Heart left ventricle (tissue), 13 donors: Measurements from ENCODE around the gene COBL.

ENCODE experiments used
- POLR2A ChIP-seq, 2 donors: fragments of 450-650 bp; IDR thresholded peaks; one replicate each; pipeline ENCODE4 v1.6.1; 2017; ENCODE audit warnings: antibody characterized with exemption in 2 of 2, mild to moderate bottlenecking in 2 of 2, moderate library complexity in 2 of 2
- TF ChIP-seq, protein P1 (sequence below), 12 donors: fragments of 200-600 bp; sonication (generic) in 4 of 12; IDR thresholded peaks; one replicate each; pipeline versions ENCODE4 v1.5.0 to v1.8.0; 2018 to 2022; ENCODE audit warnings: antibody characterized with exemption in 12 of 12, mild to moderate bottlenecking in 5 of 12
- donor health status: ischemic (EF 13 %, LVEDD 7.1; RV severe dilation, severe dysfunction).
- donor health status: DM: no; HTN: yes; CAD: no.
- donor health status: DM: no; HTN: no; CAD: no.
- donor health status: ischemic (EF 25% LVEDD 6.9; RV normal size, moderate dysfunction).
- donor health status: ischemic (EF 25% LVEDD 5.7; RV mildly dilated, moderate dysfunction).
- donor health status: ischemic (EF 35%, LVEDD 5.7; RV mildly dilated, moderate dysfunction).
- donor health status: nonischemic (EF 11% LVEDD 7.7; RV severe dilation, severe dysfunction).
- donor health status: DM: yes; HTN: yes; CAD: no.
- donor health status: PGD.
- donor health status: ischemic (EF 29% LVEDD 5.4; RV normal size, mild dysfunction).
- donor health status: nonischemic (EF 23%, LVEDD 6.1; RV moderate dilation, normal function).

DNA sequence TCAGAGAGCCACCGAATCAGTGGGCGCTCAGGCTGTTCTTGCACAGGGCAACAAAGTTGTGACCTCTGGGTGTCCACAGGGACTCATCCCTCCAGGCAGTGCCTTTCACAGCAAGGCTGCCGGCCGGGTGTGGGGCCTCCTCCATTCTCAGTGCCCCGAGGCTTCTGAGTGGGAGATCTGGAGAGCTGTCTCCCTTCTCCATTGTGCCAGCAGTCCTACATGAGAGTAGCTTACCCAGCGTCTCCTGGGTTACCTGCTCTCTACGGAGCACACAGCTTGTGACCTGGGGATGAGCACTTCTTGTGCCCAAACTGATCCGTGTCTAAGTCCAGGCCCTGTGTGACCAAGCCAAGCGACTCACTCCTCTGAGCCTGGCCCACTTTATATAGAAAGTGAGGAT, 293.1 kb downstream of the COBL start:
- TF ChIP-seq, protein P1, sequence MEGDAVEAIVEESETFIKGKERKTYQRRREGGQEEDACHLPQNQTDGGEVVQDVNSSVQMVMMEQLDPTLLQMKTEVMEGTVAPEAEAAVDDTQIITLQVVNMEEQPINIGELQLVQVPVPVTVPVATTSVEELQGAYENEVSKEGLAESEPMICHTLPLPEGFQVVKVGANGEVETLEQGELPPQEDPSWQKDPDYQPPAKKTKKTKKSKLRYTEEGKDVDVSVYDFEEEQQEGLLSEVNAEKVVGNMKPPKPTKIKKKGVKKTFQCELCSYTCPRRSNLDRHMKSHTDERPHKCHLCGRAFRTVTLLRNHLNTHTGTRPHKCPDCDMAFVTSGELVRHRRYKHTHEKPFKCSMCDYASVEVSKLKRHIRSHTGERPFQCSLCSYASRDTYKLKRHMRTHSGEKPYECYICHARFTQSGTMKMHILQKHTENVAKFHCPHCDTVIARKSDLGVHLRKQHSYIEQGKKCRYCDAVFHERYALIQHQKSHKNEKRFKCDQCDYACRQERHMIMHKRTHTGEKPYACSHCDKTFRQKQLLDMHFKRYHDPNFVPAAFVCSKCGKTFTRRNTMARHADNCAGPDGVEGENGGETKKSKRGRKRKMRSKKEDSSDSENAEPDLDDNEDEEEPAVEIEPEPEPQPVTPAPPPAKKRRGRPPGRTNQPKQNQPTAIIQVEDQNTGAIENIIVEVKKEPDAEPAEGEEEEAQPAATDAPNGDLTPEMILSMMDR (IDR thresholded peaks at IDR 0.05), result no peak
- no peak for TF ChIP-seq POLR2A (IDR thresholded peaks at IDR 0.05)
